Anterior cingulate cortex (tissue), 58 donors: ENCODE results near the gene PGGHG.
"Not testable (repeated sequence)": the region's sequence is repeated elsewhere in the genome, so short reads cannot be mapped to it uniquely, and the experiment has no call there.

Source experiments
- DNase-seq, 58 donors: peaks; one replicate each; lab custom pipeline; 2025; lab: John Stamatoyannopoulos, UW

The PGGHG gene

GRCh38 chr11:296171-297050, 7.5 kb downstream of the PGGHG start:
- DNase-seq, result no peak

GRCh38 chr11:297051-297585, 8.2 kb downstream of the PGGHG start:
- no peak for DNase-seq

- no peak for DNase-seq
Measured at GRCh38 chr11:297586-298405, 8.9 kb downstream of the PGGHG start.

- no peak for DNase-seq
Measured at GRCh38 chr11:298406-299065, 9.6 kb downstream of the PGGHG start.

- no peak for DNase-seq
Measured at GRCh38 chr11:299081-299891, 10.4 kb downstream of the PGGHG start, which contains the start of gene IFITM5. Gene IFITM5, minus strand, starts transcription at chr11:299526. Its CDS starts 36 bp downstream, at chr11:299490.

- DNase-seq, result no peak
Measured at GRCh38 chr11:299951-300735, 11.2 kb downstream of the PGGHG start.

GRCh38 chr11:303363-303762, 14.4 kb downstream of the PGGHG start:
- DNase-seq, result no peak

- no peak for DNase-seq
Measured at GRCh38 chr11:304061-304506, 15.2 kb downstream of the PGGHG start.

GRCh38 chr11:304915-305843, 16.3 kb downstream of the PGGHG start:
- peak in 11 of 58 donors; percentile 11 to 69 (median 24) for DNase-seq

- no peak for DNase-seq
Measured at GRCh38 chr11:305844-306211, 16.9 kb downstream of the PGGHG start.

GRCh38 chr11:306645-307371, 17.9 kb downstream of the PGGHG start:
- no peak for DNase-seq

GRCh38 chr11:307766-308708, 19.1 kb downstream of the PGGHG start, which contains the start of gene IFITM2:
Gene IFITM2, plus strand, starts transcription at chr11:307816. Its CDS starts 377 bp downstream, at chr11:308193.
- DNase-seq, result peak in 4 of 58 donors; percentile 26 to 37 (median 32)

GRCh38 chr11:308740-309665, 20.1 kb downstream of the PGGHG start:
- not testable (repeated sequence) for DNase-seq

GRCh38 chr11:309979-310572, 21.1 kb downstream of the PGGHG start:
- not testable (repeated sequence) for DNase-seq
